MM.1S (cell line): ENCODE measurements around the gene GAS2L1.

Experiments
- CTCF ChIP-seq: fragments of 300-600 bp; sonication (generic); IDR thresholded peaks from 2 replicates; pipeline ENCODE4 v1.5.1; 2016; ENCODE audit warnings: antibody characterized with exemption, low read length, mixed read lengths
- EZH2 ChIP-seq: fragments of 300-600 bp; sonication (generic); optimal IDR thresholded peaks from 2 replicates; pipeline ENCODE3; 2017; ENCODE audit warnings: low read depth, mild to moderate bottlenecking, antibody characterized with exemption, low read length, mixed read lengths
- EZH2phosphoT487 ChIP-seq: fragments of 300-600 bp; sonication (generic); IDR thresholded peaks from 2 replicates; pipeline ENCODE4 v1.6.1; 2018; ENCODE audit warnings: antibody characterized with exemption, low read length

GRCh38 chr22:29328055-29328454 is 21.6 kb downstream of the GAS2L1 start:
- no peak for TF ChIP-seq EZH2phosphoT487
- no peak for TF ChIP-seq CTCF
- TF ChIP-seq EZH2, result no peak
